HCT116 (cell line): Measurements from ENCODE around the gene NKAIN4. TPM values are rescaled to one million over a fixed set of nuclear protein-coding genes. Genes with fewer than 3 reads are reported as not detected.

Experiments used
- ATAC-seq: fragments of 200-7000 bp; cut with Tn5 transposase; 2 replicates; pipeline ENCODE4 v1.9.1; 2020; ENCODE audit warnings: mild to moderate bottlenecking, moderate library complexity
- BruUV-seq: library from RNA; stranded (reverse); fragments of 400-500 nt; replicated peaks from 2 replicates; lab custom pipeline; 2021; lab: Mats Ljungman, UMichigan
- CTCF ChIA-PET: fragments of 300-600 bp; sonication (Branson Sonifier 250); formaldehyde crosslinking; loops from one replicate; lab custom pipeline; 2021; ENCODE audit warnings: antibody characterized with exemption; lab: Charles Lee
- POLR2A ChIA-PET: fragments of 300-600, 350-600 bp; sonication (Branson Sonifier 250); formaldehyde crosslinking; loops from one replicate; lab custom pipeline; 2021; ENCODE audit warnings: antibody characterized with exemption; lab: Charles Lee
- RAD21 ChIA-PET, 2 experiments: fragments of 300-600 bp; sonication (Branson Sonifier 250); formaldehyde crosslinking; loops; one replicate each; lab custom pipeline; 2023; ENCODE audit warnings: low total read pairs in 2 of 2; ENCODE audit not compliant: uncharacterized antibody in 2 of 2, unreplicated experiment in 2 of 2, low non-redundant PET in 1 of 2; lab: Charles Lee
- DNase-seq: peaks from one replicate; pipeline ENCODE4 v3.0.0-alpha.2; 2010; ENCODE audit warnings: low read depth, low spot score
- H2AFZ ChIP-seq: fragments of 200-600 bp; shearing (Covaris generic), sonication (generic); 2 replicates; pipeline ENCODE4 v1.6.1; 2017; ENCODE audit warnings: low read depth, mixed run types, mixed read lengths, antibody characterized with exemption, low read length; ENCODE audit not compliant: poor library complexity, severe bottlenecking
- H3K27ac ChIP-seq: 2 replicates; pipeline ENCODE4 v1.5.1; 2012; ENCODE audit warnings: low read depth, low read length
- H3K27me3 ChIP-seq: fragments of 200-600 bp; sonication (generic); 2 replicates; pipeline ENCODE4 v1.6.1; 2016; ENCODE audit warnings: mixed run types, low read length, mixed read lengths; ENCODE audit not compliant: insufficient read depth
- H3K36me3 ChIP-seq, 2 experiments: fragments of 200-500 bp in 1 of 2; fragments of 200-600 bp in 1 of 2; sonication (Bioruptor generic) in 1 of 2; sonication (generic) in 1 of 2; 2 replicates each; pipeline versions ENCODE4 v1.5.1 to v1.6.1; 2014 to 2016; ENCODE audit warnings: low read length in 2 of 2, inconsistent platforms in 1 of 2, mixed read lengths in 1 of 2, mixed run types in 1 of 2; ENCODE audit not compliant: insufficient read depth in 2 of 2, control insufficient read depth in 1 of 2
- H3K4me1 ChIP-seq, 2 experiments: fragments of 200-600 bp in 1 of 2; sonication (generic) in 1 of 2; 2 replicates each; pipeline versions ENCODE4 v1.5.1 to v1.6.1; 2012 to 2017; ENCODE audit warnings: low read length in 2 of 2, inconsistent platforms in 1 of 2, mild to moderate bottlenecking in 1 of 2, mixed read lengths in 1 of 2, mixed run types in 1 of 2, moderate library complexity in 1 of 2; ENCODE audit not compliant: insufficient read depth in 2 of 2, control insufficient read depth in 1 of 2
- H3K4me2 ChIP-seq: fragments of 200-600 bp; sonication (generic); 2 replicates; pipeline ENCODE4 v1.6.1; 2017; ENCODE audit warnings: mixed run types, low read length, mixed read lengths
- H3K4me3 ChIP-seq, 2 experiments: fragments of 200-600 bp in 1 of 2; sonication (generic) in 1 of 2; replicated peaks in 1 of 2; 2 replicates each; pipeline ENCODE4 v1.5.1; 2011 to 2016; ENCODE audit warnings: low read length in 2 of 2, control low read depth in 1 of 2, low read depth in 1 of 2, mild to moderate bottlenecking in 1 of 2, mixed read lengths in 1 of 2, mixed run types in 1 of 2
- H3K79me2 ChIP-seq: fragments of 200-600 bp; sonication (generic); 2 replicates; pipeline ENCODE4 v1.6.1; 2017; ENCODE audit warnings: mild to moderate bottlenecking, mixed run types, low read length, moderate library complexity, mixed read lengths; ENCODE audit not compliant: insufficient read depth
- H3K9ac ChIP-seq: fragments of 200-600 bp; sonication (generic); 2 replicates; pipeline ENCODE4 v1.6.1; 2016; ENCODE audit warnings: low read length, mixed read lengths
- H3K9me2 ChIP-seq: fragments of 200-600 bp; sonication (generic), shearing (Covaris generic); 2 replicates; pipeline ENCODE4 v1.6.1; 2017; ENCODE audit warnings: mixed run types, mild to moderate bottlenecking, moderate library complexity; ENCODE audit not compliant: insufficient read depth
- H3K9me3 ChIP-seq, 2 experiments: fragments of 200-500 bp in 1 of 2; fragments of 200-600 bp in 1 of 2; sonication (Bioruptor generic) in 1 of 2; sonication (generic) in 1 of 2; 2 replicates each; pipeline ENCODE4 v1.6.1; 2014 to 2017; ENCODE audit warnings: low read length in 2 of 2, mixed read lengths in 2 of 2, inconsistent platforms in 1 of 2, low read depth in 1 of 2, mild to moderate bottlenecking in 1 of 2, mixed run types in 1 of 2, moderate library complexity in 1 of 2; ENCODE audit not compliant: control insufficient read depth in 1 of 2, insufficient read depth in 1 of 2
- H4K20me1 ChIP-seq: fragments of 200-600 bp; sonication (generic), shearing (Covaris generic); 2 replicates; pipeline ENCODE4 v1.6.1; 2017; ENCODE audit warnings: mixed run types, mild to moderate bottlenecking, moderate library complexity; ENCODE audit not compliant: insufficient read depth
- CBX3 ChIP-seq: IDR thresholded peaks from 2 replicates; pipeline ENCODE4 v1.6.1; 2012; ENCODE audit warnings: low read depth
- CEBPB ChIP-seq: IDR thresholded peaks from 2 replicates; pipeline ENCODE4 v1.6.1; 2012; ENCODE audit warnings: low read depth
- EGR1 ChIP-seq: IDR thresholded peaks from 2 replicates; pipeline ENCODE4 v1.6.1; 2012; ENCODE audit warnings: low read depth
- ELF1 ChIP-seq: IDR thresholded peaks from 2 replicates; pipeline ENCODE4 v1.6.1; 2012; ENCODE audit warnings: low read depth, borderline replicate concordance
- EZH2phosphoT487 ChIP-seq: fragments of 200-600 bp; IDR thresholded peaks from 2 replicates; pipeline ENCODE4 v1.6.1; 2018; ENCODE audit warnings: antibody characterized with exemption, borderline replicate concordance
- FOSL1 ChIP-seq: IDR thresholded peaks from 2 replicates; pipeline ENCODE4 v1.6.1; 2012; ENCODE audit warnings: low read depth
- JUND ChIP-seq: IDR thresholded peaks from 2 replicates; pipeline ENCODE4 v1.6.1; 2012
- SP1 ChIP-seq: IDR thresholded peaks from 2 replicates; pipeline ENCODE4 v1.6.1; 2012; ENCODE audit warnings: low read depth
- ZBTB33 ChIP-seq: IDR thresholded peaks from 2 replicates; pipeline ENCODE4 v1.6.1; 2011; ENCODE audit warnings: mild to moderate bottlenecking, low read length, moderate library complexity; ENCODE audit not compliant: insufficient replicate concordance; ENCODE audit errors: extremely low read depth
- intact Hi-C: fragments of 100-400 bp; cut with micrococcal nuclease; formaldehyde crosslinking; loops from 2 replicates; pipeline ENCODE4 v1.10.0; 2022
- total RNA-seq: library from RNA; stranded (reverse); gene quantifications from one replicate; pipeline ENCODE4 v1.2.1, GENCODE V29; 2021; ENCODE audit not compliant: unreplicated experiment
- TF ChIP-seq, protein P1 (sequence below), 3 experiments: fragments of 200-600 bp in 1 of 3; sonication (generic) in 1 of 3; IDR thresholded peaks in 2 of 3; conservative IDR thresholded peaks in 1 of 3; 2 replicates each; pipeline ENCODE4 v1.5.1; 2012 to 2017; ENCODE audit warnings: low read depth in 2 of 3, low read length in 2 of 3, antibody characterized with exemption in 1 of 3, borderline replicate concordance in 1 of 3, control low read depth in 1 of 3, mild to moderate bottlenecking in 1 of 3, mixed read lengths in 1 of 3, mixed run types in 1 of 3, moderate library complexity in 1 of 3; ENCODE audit not compliant: insufficient read depth in 1 of 3
- TF ChIP-seq, protein P2 (sequence below): IDR thresholded peaks from 2 replicates; pipeline ENCODE4 v1.6.1; 2012

NKAIN4 gene
- total RNA-seq, 1 experiment from 2014 or later = not detected

DNA sequence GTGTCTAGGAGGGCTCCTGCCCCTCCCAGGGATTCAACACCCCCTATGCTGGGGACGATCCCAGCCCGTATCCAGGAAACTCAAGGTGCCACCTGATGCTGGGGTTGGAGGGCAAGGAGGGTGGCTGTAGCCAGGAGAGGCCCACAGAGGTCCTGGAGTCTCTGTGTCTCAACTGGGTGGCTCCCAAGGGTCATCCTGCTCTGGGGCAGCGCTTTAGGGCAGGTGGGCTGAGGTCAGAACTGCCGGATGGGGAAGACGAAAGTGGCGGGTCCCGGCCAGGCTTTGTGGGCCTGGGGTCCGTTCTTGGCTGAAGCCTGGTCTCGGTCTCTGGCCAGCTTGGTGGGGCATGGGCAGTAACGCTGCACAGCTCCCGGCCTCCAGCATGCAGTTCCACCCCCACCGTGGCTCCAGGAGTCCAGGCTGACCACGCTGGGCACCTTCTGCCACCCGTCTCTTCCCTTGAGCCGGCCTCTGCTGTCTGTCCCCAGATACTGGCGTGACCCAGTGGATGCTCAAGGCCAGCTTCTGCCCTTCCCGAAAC is 35.9 kb upstream of the NKAIN4 start:
- H3K27me3 ChIP-seq = no peaks in the 10 kb centered on the region
- H3K4me1 ChIP-seq = peaks cover 4 to 14% of the 10 kb centered on the region in 2 experiments; a peak in 3 of 4 replicates
- no peak overlapping the region for H3K4me3 ChIP-seq
- ChIA-PET POLR2A (no interaction called here), CTCF (interaction anchor here (1.9 kb wide), 1 partner anchor 66 kb away, joined by 19 read pairs; no protein-coding TSS in a partner anchor), RAD21 (no interaction called here)
- 0 out of 2 replicates have a peak, but pooled peaks have one; percentile 0 for ATAC-seq
- no peak overlapping the region; the same call in 1 of the 2 replicates for H3K27ac ChIP-seq
- H4K20me1 ChIP-seq = no peaks in the 10 kb centered on the region
- no TSS peak for BruUV-seq
- H3K36me3 ChIP-seq = peaks cover 0 to 9% of the 10 kb centered on the region in 2 experiments; a peak in 1 of 4 replicates
- no peaks in the 10 kb centered on the region for H3K79me2 ChIP-seq
- no peak for TF ChIP-seq EZH2phosphoT487
- TF ChIP-seq ELF1 = no peak
- TF ChIP-seq, protein P1, sequence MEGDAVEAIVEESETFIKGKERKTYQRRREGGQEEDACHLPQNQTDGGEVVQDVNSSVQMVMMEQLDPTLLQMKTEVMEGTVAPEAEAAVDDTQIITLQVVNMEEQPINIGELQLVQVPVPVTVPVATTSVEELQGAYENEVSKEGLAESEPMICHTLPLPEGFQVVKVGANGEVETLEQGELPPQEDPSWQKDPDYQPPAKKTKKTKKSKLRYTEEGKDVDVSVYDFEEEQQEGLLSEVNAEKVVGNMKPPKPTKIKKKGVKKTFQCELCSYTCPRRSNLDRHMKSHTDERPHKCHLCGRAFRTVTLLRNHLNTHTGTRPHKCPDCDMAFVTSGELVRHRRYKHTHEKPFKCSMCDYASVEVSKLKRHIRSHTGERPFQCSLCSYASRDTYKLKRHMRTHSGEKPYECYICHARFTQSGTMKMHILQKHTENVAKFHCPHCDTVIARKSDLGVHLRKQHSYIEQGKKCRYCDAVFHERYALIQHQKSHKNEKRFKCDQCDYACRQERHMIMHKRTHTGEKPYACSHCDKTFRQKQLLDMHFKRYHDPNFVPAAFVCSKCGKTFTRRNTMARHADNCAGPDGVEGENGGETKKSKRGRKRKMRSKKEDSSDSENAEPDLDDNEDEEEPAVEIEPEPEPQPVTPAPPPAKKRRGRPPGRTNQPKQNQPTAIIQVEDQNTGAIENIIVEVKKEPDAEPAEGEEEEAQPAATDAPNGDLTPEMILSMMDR (IDR thresholded peaks at IDR 0.05 in 2 of 3, conservative IDR thresholded peaks at IDR 0.05 in 1 of 3; ENCODE audit: borderline replicate concordance in 1 of 3, insufficient read depth in 1 of 3, low read depth in 2 of 3, low read length in 2 of 3) = no peak
- no peaks in the 10 kb centered on the region for H3K9me3 ChIP-seq
- no peak overlapping the region for H2AFZ ChIP-seq
- H3K4me2 ChIP-seq = no peak overlapping the region
- no peak overlapping the region for H3K9ac ChIP-seq
- intact Hi-C loops = loop anchor here (2.0 kb wide), 1 partner anchor 67 kb away; no protein-coding TSS in a partner anchor
- DNase-seq = no peak
- no peaks in the 10 kb centered on the region for H3K9me2 ChIP-seq

DNA sequence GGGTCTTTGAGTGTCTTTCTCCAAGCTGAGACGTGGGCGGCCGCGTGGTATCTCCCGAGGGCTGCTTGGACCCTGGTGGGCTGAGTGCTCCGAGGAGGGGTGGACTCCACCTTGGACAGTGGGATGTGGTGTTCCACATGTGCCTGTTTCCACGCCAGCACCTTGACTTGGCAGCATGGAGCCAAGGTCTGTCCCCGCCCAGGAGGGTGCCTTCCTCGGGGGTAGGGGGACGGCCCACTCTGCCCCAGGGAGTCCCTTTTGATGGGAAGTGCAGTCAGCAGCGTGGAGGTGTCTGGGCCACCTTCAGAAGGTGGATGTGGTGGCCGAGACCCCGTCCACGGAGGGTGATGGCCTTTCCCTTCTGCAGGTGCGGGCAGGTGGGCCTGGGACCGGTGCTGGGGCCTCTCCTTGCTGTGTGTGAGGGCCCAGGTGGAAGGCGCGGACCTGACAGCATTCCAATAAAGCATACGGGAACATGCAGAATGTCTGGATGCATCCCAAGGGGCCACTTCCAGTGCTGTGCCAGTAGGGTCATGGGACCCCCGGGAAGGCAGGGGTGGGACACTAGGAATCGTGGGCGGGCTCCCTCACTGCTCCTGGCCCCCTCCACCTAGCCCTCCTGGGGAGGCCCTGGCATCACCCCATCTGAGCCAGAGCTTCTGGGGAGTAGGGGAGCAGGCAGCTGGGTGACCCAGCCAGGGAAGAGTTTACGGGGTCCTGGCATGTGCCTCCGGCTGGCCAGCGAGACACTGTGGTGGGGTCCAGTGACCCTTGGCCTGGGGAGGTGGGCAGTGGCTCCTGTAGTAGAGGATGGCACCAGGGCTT is 35.3 kb upstream of the NKAIN4 start:
- Histone ChIP-seq H3K36me3 (peaks cover 0 to 9% of the 10 kb centered on the region in 2 experiments; a peak in 1 of 4 replicates), H3K9ac (no peak overlapping the region), H3K4me2 (no peak overlapping the region), H4K20me1 (no peaks in the 10 kb centered on the region), H3K79me2 (no peaks in the 10 kb centered on the region), H3K27ac (no peak overlapping the region), H3K9me3 (no peaks in the 10 kb centered on the region), H3K4me3 (no peak overlapping the region), H3K4me1 (peaks cover 4 to 14% of the 10 kb centered on the region in 2 experiments; a peak in 3 of 4 replicates), H3K27me3 (no peaks in the 10 kb centered on the region), H3K9me2 (no peaks in the 10 kb centered on the region), H2AFZ (no peak overlapping the region)
- RAD21 ChIA-PET = no interaction called here
- DNase-seq (no peak), ATAC-seq (no peak)
- POLR2A ChIA-PET = no interaction called here
- TF ChIP-seq CBX3 (no peak), ELF1 (no peak), JUND (no peak), CEBPB (no peak), FOSL1 (no peak), SP1 (no peak), ZBTB33 (no peak), EGR1 (no peak)
- TF ChIP-seq, protein P2, sequence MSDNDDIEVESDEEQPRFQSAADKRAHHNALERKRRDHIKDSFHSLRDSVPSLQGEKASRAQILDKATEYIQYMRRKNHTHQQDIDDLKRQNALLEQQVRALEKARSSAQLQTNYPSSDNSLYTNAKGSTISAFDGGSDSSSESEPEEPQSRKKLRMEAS = no peak
- TSS peak; percentile 37 for BruUV-seq
- CTCF ChIA-PET = no interaction called here
- intact Hi-C loops = loop anchor here (2.0 kb wide), 1 partner anchor 67 kb away; no protein-coding TSS in a partner anchor
